Measurements from ENCODE around the gene PADI2. TPM values are rescaled to one million over a fixed set of nuclear protein-coding genes. Genes with fewer than 3 reads are reported as not detected.

The PADI2 gene
- total RNA-seq, 4 donors from 2014 or later = 15.4 to 27.2 (median 18.6) TPM

GRCh38 chr1:17098446-17099317 is 20.6 kb downstream of the PADI2 start:
- WGBS = 51% methylated on average over 10 of the region's 13 CpGs
- no peaks in the 10 kb centered on the region for H3K9me3 ChIP-seq
- H3K27me3 ChIP-seq = no peaks in the 10 kb centered on the region
- peaks cover 16% of the 10 kb centered on the region for H3K4me1 ChIP-seq
- no peaks in the 10 kb centered on the region for H3K36me3 ChIP-seq
- no peak for TF ChIP-seq POLR2A (IDR thresholded peaks at IDR 0.05)
- TF ChIP-seq CTCF (IDR thresholded peaks at IDR 0.05) = no peak
- TF ChIP-seq POLR2AphosphoS5 (IDR thresholded peaks at IDR 0.05) = no peak
- TF ChIP-seq EP300 (IDR thresholded peaks at IDR 0.05) = no peak
- H3K4me3 ChIP-seq = no peak overlapping the region
- DNase-seq (ENCODE audit: low spot score in 2 of 2) = no peak
- peak overlapping the region; percentile 60 for H3K27ac ChIP-seq

- no peaks in the 10 kb centered on the region for H3K27me3 ChIP-seq
- H3K4me3 ChIP-seq = no peak overlapping the region
- WGBS = 51% methylated on average over 14 of the region's 14 CpGs
- peak overlapping the region; percentile 52 for H3K27ac ChIP-seq
- H3K4me1 ChIP-seq = peaks cover 16% of the 10 kb centered on the region
- no peaks in the 10 kb centered on the region for H3K36me3 ChIP-seq
- TF ChIP-seq POLR2AphosphoS5 (IDR thresholded peaks at IDR 0.05) (no peak), EP300 (IDR thresholded peaks at IDR 0.05) (no peak), CTCF (IDR thresholded peaks at IDR 0.05) (no peak), POLR2A (IDR thresholded peaks at IDR 0.05) (no peak)
- no peak for DNase-seq (ENCODE audit: low spot score in 2 of 2)
- no peaks in the 10 kb centered on the region for H3K9me3 ChIP-seq
Observed at GRCh38 chr1:17097787-17098186, 21.5 kb downstream of the PADI2 start.

GRCh38 chr1:17097147-17097546 is 22.1 kb downstream of the PADI2 start:
- H3K36me3 ChIP-seq = no peaks in the 10 kb centered on the region
- no peaks in the 10 kb centered on the region for H3K27me3 ChIP-seq
- H3K4me3 ChIP-seq = no peak overlapping the region
- 64% methylated on average over 5 of the region's 8 CpGs for WGBS
- H3K4me1 ChIP-seq = peaks cover 16% of the 10 kb centered on the region
- TF ChIP-seq POLR2AphosphoS5 (IDR thresholded peaks at IDR 0.05) = no peak
- no peak for TF ChIP-seq EP300 (IDR thresholded peaks at IDR 0.05)
- no peak for TF ChIP-seq CTCF (IDR thresholded peaks at IDR 0.05)
- TF ChIP-seq POLR2A (IDR thresholded peaks at IDR 0.05) = no peak
- peak overlapping the region; percentile 69 for H3K27ac ChIP-seq
- no peaks in the 10 kb centered on the region for H3K9me3 ChIP-seq
- no peak for DNase-seq (ENCODE audit: low spot score in 2 of 2)

- Histone ChIP-seq H3K9me3 (no peaks in the 10 kb centered on the region), H3K36me3 (no peaks in the 10 kb centered on the region), H3K4me3 (no peak overlapping the region), H3K4me1 (peaks cover 16% of the 10 kb centered on the region), H3K27ac (no peak overlapping the region), H3K27me3 (no peaks in the 10 kb centered on the region)
- no peak for DNase-seq (ENCODE audit: low spot score in 2 of 2)
- TF ChIP-seq EP300 (IDR thresholded peaks at IDR 0.05) (no peak), POLR2AphosphoS5 (IDR thresholded peaks at IDR 0.05) (no peak), CTCF (IDR thresholded peaks at IDR 0.05) (no peak), POLR2A (IDR thresholded peaks at IDR 0.05) (no peak)
- 38% methylated on average over 1 of the region's 1 CpG for WGBS
Observed at GRCh38 chr1:17096584-17096983, 22.7 kb downstream of the PADI2 start.

- H3K27me3 ChIP-seq = no peaks in the 10 kb centered on the region
- no peak for DNase-seq (ENCODE audit: low spot score in 2 of 2)
- H3K36me3 ChIP-seq = no peaks in the 10 kb centered on the region
- H3K4me3 ChIP-seq = no peak overlapping the region
- TF ChIP-seq CTCF (IDR thresholded peaks at IDR 0.05) (no peak), POLR2AphosphoS5 (IDR thresholded peaks at IDR 0.05) (no peak), EP300 (IDR thresholded peaks at IDR 0.05) (no peak), POLR2A (IDR thresholded peaks at IDR 0.05) (no peak)
- H3K9me3 ChIP-seq = no peaks in the 10 kb centered on the region
- H3K4me1 ChIP-seq = peaks cover 16% of the 10 kb centered on the region
- 71% methylated on average over 4 of the region's 4 CpGs for WGBS
- no peak overlapping the region for H3K27ac ChIP-seq
Observed at GRCh38 chr1:17095141-17095540, 24.1 kb downstream of the PADI2 start.
